Osteocyte (in vitro differentiated cells): ENCODE results near the gene CTRB2. TPM values are rescaled to one million over a fixed set of nuclear protein-coding genes. Genes with fewer than 3 reads are reported as not detected.

Source experiments
- DNase-seq: peaks from one replicate; pipeline ENCODE4 v3.0.0; 2021; ENCODE audit warnings: mixed read lengths; ENCODE audit not compliant: unreplicated experiment; ENCODE audit errors: extremely low spot score
- H3K27ac Mint-ChIP-seq: one replicate; pipeline ENCODE4 v1.8.0; 2021; ENCODE audit warnings: mild to moderate bottlenecking, mixed read lengths; ENCODE audit not compliant: unreplicated experiment
- H3K27me3 Mint-ChIP-seq: one replicate; pipeline ENCODE4 v1.8.0; 2021; ENCODE audit warnings: mixed read lengths; ENCODE audit not compliant: unreplicated experiment
- H3K36me3 Mint-ChIP-seq: one replicate; pipeline ENCODE4 v1.8.0; 2021; ENCODE audit warnings: mixed read lengths; ENCODE audit not compliant: unreplicated experiment
- H3K4me1 Mint-ChIP-seq: one replicate; pipeline ENCODE4 v1.8.0; 2021; ENCODE audit warnings: mixed read lengths; ENCODE audit not compliant: unreplicated experiment
- H3K4me3 Mint-ChIP-seq: one replicate; pipeline ENCODE4 v1.8.0; 2021; ENCODE audit warnings: mild to moderate bottlenecking, moderate library complexity, mixed read lengths; ENCODE audit not compliant: unreplicated experiment
- H3K9me3 Mint-ChIP-seq: one replicate; pipeline ENCODE4 v1.8.0; 2021; ENCODE audit warnings: mixed read lengths; ENCODE audit not compliant: unreplicated experiment
- CTCF ChIP-seq: fragments of 200-600 bp; sonication (generic); IDR thresholded peaks from 2 replicates; pipeline ENCODE4 v1.5.0; 2021; ENCODE audit warnings: antibody characterized with exemption, mild to moderate bottlenecking, moderate library complexity
- total RNA-seq: library from RNA; stranded (reverse); gene quantifications from 2 replicates; pipeline ENCODE4 v1.2.1, GENCODE V29; 2021

Gene CTRB2
- total RNA-seq, 1 donor from 2014 or later = not detected

DNA sequence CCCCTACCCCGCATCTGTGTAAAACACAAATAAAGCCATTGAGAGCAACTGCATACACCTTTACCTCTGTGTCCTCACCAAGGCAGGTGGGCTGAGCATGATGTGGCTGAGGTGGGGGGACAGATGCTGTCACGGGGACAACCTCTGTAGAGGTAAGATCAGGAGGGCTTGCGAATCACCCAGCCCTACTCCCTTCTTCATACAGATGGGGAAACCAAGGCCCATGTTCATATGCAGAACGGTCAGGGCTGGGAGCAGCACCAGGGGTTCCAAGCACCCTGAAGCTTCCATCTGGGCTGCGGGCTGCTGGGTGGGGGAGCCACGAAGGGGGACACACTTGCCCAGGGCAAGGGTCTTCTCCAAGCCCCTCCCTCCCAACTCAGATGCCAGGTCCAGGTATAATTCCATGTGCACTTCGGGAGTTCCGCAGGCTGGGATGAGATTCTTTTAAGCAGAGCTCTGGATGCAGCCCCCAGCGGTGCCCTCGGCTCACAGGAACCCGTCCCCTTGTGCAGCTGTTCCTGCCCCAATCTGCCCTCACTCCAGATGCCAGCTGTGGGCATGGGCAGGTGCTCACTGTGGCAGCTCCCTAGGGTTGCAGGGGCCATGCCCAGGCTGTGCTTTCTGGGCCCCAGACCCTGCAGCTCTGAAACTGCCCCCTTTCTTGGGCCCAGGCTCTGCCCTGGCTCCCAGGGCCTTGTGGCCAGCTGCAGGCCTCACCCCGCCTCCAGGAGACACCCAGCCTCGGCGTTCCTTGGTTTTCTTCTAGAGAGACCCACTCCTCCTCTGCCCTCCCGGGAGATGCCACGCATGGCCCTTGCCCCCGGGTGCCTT, 21.4 kb upstream of the CTRB2 start:
- DNase-seq = no peak
- Mint-ChIP-seq H3K36me3 (peaks cover 26% of the 10 kb centered on the region), H3K4me1 (peaks cover 17% of the 10 kb centered on the region), H3K4me3 (no peak overlapping the region), H3K27me3 (no peaks in the 10 kb centered on the region), H3K27ac (no peak overlapping the region), H3K9me3 (no peaks in the 10 kb centered on the region)
- TF ChIP-seq CTCF = no peak

DNA sequence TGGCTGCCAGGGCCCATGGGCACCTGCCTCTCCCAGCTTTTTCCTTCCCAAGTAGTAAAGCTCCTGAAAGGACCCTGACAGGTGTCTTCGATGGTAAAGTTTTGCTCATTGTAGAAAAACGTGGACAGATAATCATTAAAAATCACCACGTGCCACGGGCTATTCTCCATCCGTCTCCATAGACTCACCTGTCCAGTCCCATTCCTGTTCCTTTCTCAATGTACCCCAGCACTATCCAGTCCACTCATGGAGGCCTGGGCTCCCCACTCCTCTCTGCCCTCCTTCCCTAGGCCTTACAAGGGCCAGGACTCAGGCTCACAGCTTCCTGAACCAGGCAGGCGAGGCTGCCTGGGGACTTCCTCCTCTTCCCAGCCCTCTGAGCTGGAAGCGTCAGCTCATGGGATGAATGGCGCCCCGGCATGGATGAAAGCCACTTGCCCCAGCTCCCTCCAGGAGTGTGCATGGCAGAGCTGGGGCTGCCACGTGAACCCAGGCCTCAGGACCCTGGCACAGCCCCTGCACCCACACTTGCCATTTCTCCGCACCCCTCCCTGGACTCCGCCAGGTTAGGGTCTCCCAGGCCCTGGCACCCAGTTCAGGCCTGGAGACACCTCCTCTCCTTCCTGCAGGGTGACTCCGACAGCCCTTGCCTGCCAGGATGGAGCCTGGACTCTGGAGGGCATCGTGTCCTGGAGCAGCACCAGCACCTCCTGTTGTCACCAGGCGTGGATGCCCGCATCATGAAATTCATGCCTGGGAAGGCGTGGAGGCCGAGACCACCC, 20.6 kb upstream of the CTRB2 start:
- Mint-ChIP-seq H3K27ac (peak overlapping the region; percentile 18), H3K4me3 (no peak overlapping the region), H3K36me3 (peaks cover 20% of the 10 kb centered on the region), H3K27me3 (no peaks in the 10 kb centered on the region), H3K4me1 (peaks cover 15% of the 10 kb centered on the region), H3K9me3 (no peaks in the 10 kb centered on the region)
- TF ChIP-seq CTCF = no peak
- no peak for DNase-seq

DNA sequence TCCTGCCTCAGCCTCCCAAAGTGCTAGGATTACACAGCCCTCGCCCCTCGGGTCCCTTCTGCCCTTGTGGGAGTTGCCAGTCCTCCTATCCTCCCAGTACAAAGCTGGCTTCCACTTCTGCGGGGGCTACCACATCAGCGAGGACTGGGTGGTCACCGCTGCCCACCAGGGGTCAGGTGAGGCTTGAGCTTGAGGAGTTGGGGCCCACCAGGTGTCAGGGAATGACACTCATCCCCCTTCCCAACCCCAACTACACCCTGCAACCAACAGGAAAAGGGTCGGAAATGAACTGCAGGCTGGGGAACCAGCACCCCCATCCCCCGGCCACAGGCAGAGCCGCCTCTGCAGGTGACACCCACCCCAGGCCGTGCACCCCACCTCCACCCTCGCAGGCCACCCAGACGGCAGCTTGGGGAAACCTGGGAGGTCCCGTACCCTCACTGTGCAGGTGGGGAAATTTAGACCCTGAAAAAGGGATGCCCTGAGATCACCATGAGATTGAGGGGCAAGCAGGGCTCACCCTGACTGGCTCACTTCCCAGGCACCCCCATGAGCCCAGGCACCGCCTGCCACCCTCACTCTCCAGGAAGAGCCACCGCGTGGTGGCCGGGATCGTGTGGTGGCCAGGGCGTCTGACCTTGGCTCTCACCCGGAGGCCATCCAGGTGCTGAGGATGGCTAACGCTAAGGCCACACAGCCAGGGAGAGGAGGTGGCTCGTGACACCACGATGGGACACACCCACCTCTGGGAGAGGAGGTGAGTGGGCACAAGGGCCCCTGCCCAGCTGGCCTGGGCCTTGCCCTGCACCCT, 19.8 kb upstream of the CTRB2 start:
- H3K27me3 Mint-ChIP-seq = no peaks in the 10 kb centered on the region
- peaks cover 19% of the 10 kb centered on the region for H3K36me3 Mint-ChIP-seq
- peaks cover 15% of the 10 kb centered on the region for H3K4me1 Mint-ChIP-seq
- DNase-seq = no peak
- TF ChIP-seq CTCF = no peak
- H3K4me3 Mint-ChIP-seq = no peak overlapping the region
- no peaks in the 10 kb centered on the region for H3K9me3 Mint-ChIP-seq
- H3K27ac Mint-ChIP-seq = no peak overlapping the region

GRCh38 chr16:75225678-75226515, 18.9 kb upstream of the CTRB2 start:
- Mint-ChIP-seq H3K4me3 (no peak overlapping the region), H3K4me1 (peaks cover 15% of the 10 kb centered on the region), H3K9me3 (no peaks in the 10 kb centered on the region), H3K36me3 (peaks cover 15% of the 10 kb centered on the region), H3K27ac (no peak overlapping the region), H3K27me3 (no peaks in the 10 kb centered on the region)
- TF ChIP-seq CTCF = no peak
- no peak for DNase-seq
